Peyer's patch (tissue), 4 donors: ENCODE results near the gene SMG6.
A peak's percentile ranks its signal among the peaks of the same experiment; 100 is the strongest.

Experiments
- POLR2A ChIP-seq, 2 donors: fragments of 450-650 bp; IDR thresholded peaks; one replicate each; pipeline ENCODE4 v1.5.1; 2017; ENCODE audit warnings: antibody characterized with exemption in 2 of 2, mild to moderate bottlenecking in 2 of 2, moderate library complexity in 2 of 2
- TF ChIP-seq, protein P1 (sequence below), 6 experiments: fragments of 450-650 bp in 4 of 6; fragments of 200-600 bp in 2 of 6; sonication (generic) in 1 of 6; IDR thresholded peaks; one replicate each; pipeline ENCODE4 v1.5.1; 2017 to 2019; ENCODE audit warnings: antibody characterized with exemption in 6 of 6, mild to moderate bottlenecking in 3 of 6, moderate library complexity in 1 of 6

DNA sequence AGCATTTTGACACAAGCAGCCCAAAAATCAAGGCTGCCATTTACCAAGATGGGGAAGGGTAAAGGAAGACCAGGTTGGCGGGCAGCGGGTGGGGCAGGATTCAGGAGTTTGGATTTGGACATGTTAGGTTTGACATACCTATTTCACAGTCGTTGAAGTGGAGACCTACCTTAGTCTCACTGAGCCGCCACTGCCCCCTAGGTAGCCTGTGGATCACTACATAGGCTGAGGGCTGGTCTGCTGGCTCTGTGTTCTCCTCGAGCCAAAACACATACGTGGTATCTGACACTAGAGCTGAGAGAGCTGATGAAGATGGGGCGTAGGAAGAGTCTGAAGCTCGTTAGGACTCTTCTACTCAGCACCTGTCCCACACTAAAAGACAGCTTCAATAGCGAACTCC lies 133.6 kb downstream of the SMG6 start:
- TF ChIP-seq, protein P1, sequence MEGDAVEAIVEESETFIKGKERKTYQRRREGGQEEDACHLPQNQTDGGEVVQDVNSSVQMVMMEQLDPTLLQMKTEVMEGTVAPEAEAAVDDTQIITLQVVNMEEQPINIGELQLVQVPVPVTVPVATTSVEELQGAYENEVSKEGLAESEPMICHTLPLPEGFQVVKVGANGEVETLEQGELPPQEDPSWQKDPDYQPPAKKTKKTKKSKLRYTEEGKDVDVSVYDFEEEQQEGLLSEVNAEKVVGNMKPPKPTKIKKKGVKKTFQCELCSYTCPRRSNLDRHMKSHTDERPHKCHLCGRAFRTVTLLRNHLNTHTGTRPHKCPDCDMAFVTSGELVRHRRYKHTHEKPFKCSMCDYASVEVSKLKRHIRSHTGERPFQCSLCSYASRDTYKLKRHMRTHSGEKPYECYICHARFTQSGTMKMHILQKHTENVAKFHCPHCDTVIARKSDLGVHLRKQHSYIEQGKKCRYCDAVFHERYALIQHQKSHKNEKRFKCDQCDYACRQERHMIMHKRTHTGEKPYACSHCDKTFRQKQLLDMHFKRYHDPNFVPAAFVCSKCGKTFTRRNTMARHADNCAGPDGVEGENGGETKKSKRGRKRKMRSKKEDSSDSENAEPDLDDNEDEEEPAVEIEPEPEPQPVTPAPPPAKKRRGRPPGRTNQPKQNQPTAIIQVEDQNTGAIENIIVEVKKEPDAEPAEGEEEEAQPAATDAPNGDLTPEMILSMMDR (IDR thresholded peaks at IDR 0.05): peak in 4 of 6 experiments; percentile 40 to 47 (median 44)
- no peak for TF ChIP-seq POLR2A (IDR thresholded peaks at IDR 0.05)
